HEK293 (cell line): ENCODE measurements around the gene RGMA.
A peak's percentile ranks its signal among the peaks of the same experiment; 100 is the strongest.

ENCODE experiments used
- CTCF ChIA-PET: fragments of 350-600 bp; formaldehyde crosslinking; extraction: SDS; loops from one replicate; lab custom pipeline; 2021; ENCODE audit warnings: antibody characterized with exemption; lab: Yijun Ruan, JAX
- POLR2A ChIA-PET: fragments of 300-600 bp; formaldehyde crosslinking; extraction: SDS; loops from one replicate; lab custom pipeline; 2020; ENCODE audit warnings: antibody characterized with exemption, inconsistent platforms; lab: Yijun Ruan, JAX
- H3K27ac ChIP-seq: fragments of 200-500 bp; sonication (Bioruptor generic); 2 replicates; pipeline ENCODE4 v1.5.1; 2014; ENCODE audit warnings: low read depth, low read length, control low read depth, inconsistent platforms; ENCODE audit errors: extremely low read depth
- H3K36me3 ChIP-seq, 2 experiments: fragments of 200-500 bp in 1 of 2; sonication (Bioruptor generic) in 1 of 2; 1 replicate in 1 of 2; 2 replicates in 1 of 2; pipeline ENCODE4 v1.5.1; 2014 to 2017; ENCODE audit warnings: inconsistent platforms in 2 of 2, low read length in 2 of 2; ENCODE audit not compliant: control insufficient read depth in 2 of 2, insufficient read depth in 1 of 2
- H3K4me1 ChIP-seq: fragments of 200-500 bp; sonication (Bioruptor generic); 2 replicates; pipeline ENCODE4 v1.5.1; 2014; ENCODE audit warnings: mild to moderate bottlenecking, low read length, inconsistent platforms; ENCODE audit not compliant: control insufficient read depth, insufficient read depth
- H3K4me3 ChIP-seq: 2 replicates; pipeline ENCODE4 v1.5.1; 2011; ENCODE audit warnings: low read depth, mild to moderate bottlenecking, control low read depth, low read length, moderate library complexity
- H3K9me3 ChIP-seq: fragments of 200-500 bp; sonication (Bioruptor generic); 2 replicates; pipeline ENCODE4 v1.5.1; 2014; ENCODE audit warnings: low read depth, low read length, inconsistent platforms; ENCODE audit not compliant: control insufficient read depth, insufficient read depth
- KLF10 ChIP-seq: fragments of 450-650 bp; IDR thresholded peaks from 2 replicates; pipeline ENCODE4 v1.5.1; 2018; ENCODE audit warnings: missing biosample characterization, mild to moderate bottlenecking, missing genetic modification characterization
- KLF16 ChIP-seq: fragments of 450-650 bp; formaldehyde crosslinking; IDR thresholded peaks from 2 replicates; pipeline ENCODE4 v1.5.1; 2017; ENCODE audit warnings: missing biosample characterization, missing genetic modification characterization
- KLF7 ChIP-seq: fragments of 450-650 bp; formaldehyde crosslinking; IDR thresholded peaks from 2 replicates; pipeline ENCODE4 v1.5.1; 2016; ENCODE audit warnings: missing biosample characterization, missing genetic modification characterization, borderline replicate concordance
- PRDM1 ChIP-seq: fragments of 450-650 bp; formaldehyde crosslinking; IDR thresholded peaks from 2 replicates; pipeline ENCODE4; 2016; ENCODE audit warnings: missing biosample characterization, missing genetic modification characterization
- ZBTB8A ChIP-seq: fragments of 450-650 bp; formaldehyde crosslinking; IDR thresholded peaks from 2 replicates; pipeline ENCODE4 v1.5.1; 2016; ENCODE audit warnings: missing biosample characterization, missing genetic modification characterization
- ZNF132 ChIP-seq: fragments of 450-650 bp; formaldehyde crosslinking; IDR thresholded peaks from 2 replicates; pipeline ENCODE4 v1.5.1; 2017; ENCODE audit warnings: missing biosample characterization, missing genetic modification characterization, borderline replicate concordance
- ZNF138 ChIP-seq: fragments of 450-650 bp; formaldehyde crosslinking; IDR thresholded peaks from 2 replicates; pipeline ENCODE4 v1.5.1; 2016; ENCODE audit warnings: missing biosample characterization, missing genetic modification characterization, borderline replicate concordance
- ZNF16 ChIP-seq: fragments of 450-650 bp; formaldehyde crosslinking; IDR thresholded peaks from 2 replicates; pipeline ENCODE4 v1.5.1; 2016; ENCODE audit warnings: low read depth, missing biosample characterization, missing genetic modification characterization
- ZNF354C ChIP-seq: fragments of 450-650 bp; formaldehyde crosslinking; IDR thresholded peaks from 2 replicates; pipeline ENCODE4 v1.5.1; 2016; ENCODE audit warnings: missing biosample characterization, missing genetic modification characterization, low read depth, borderline replicate concordance
- ZNF37A ChIP-seq: fragments of 450-650 bp; IDR thresholded peaks from 2 replicates; pipeline ENCODE4 v1.5.1; 2018; ENCODE audit warnings: missing biosample characterization, missing genetic modification characterization
- ZNF426 ChIP-seq: fragments of 450-650 bp; formaldehyde crosslinking; IDR thresholded peaks from 2 replicates; pipeline ENCODE4 v1.5.1; 2017; ENCODE audit warnings: missing biosample characterization, missing genetic modification characterization, mild to moderate bottlenecking, inconsistent platforms, moderate library complexity
- ZNF48 ChIP-seq: fragments of 450-650 bp; formaldehyde crosslinking; IDR thresholded peaks from 2 replicates; pipeline ENCODE4 v1.5.1; 2016; ENCODE audit warnings: missing biosample characterization, missing genetic modification characterization
- ZNF501 ChIP-seq: fragments of 450-650 bp; formaldehyde crosslinking; IDR thresholded peaks from 2 replicates; pipeline ENCODE4 v1.5.1; 2016; ENCODE audit warnings: missing biosample characterization, missing genetic modification characterization
- ZNF521 ChIP-seq: fragments of 450-650 bp; formaldehyde crosslinking; IDR thresholded peaks from 2 replicates; pipeline ENCODE4 v1.5.1; 2017; ENCODE audit warnings: missing biosample characterization, mild to moderate bottlenecking, missing genetic modification characterization
- ZNF76 ChIP-seq: fragments of 450-650 bp; formaldehyde crosslinking; IDR thresholded peaks from 2 replicates; pipeline ENCODE4; 2016; ENCODE audit warnings: low read depth, missing biosample characterization, missing genetic modification characterization, borderline replicate concordance
- TF ChIP-seq, protein P1 (sequence below): fragments of 450-650 bp; formaldehyde crosslinking; IDR thresholded peaks from 2 replicates; pipeline ENCODE4 v1.5.1; 2016; ENCODE audit warnings: missing biosample characterization, missing genetic modification characterization, borderline replicate concordance
- TF ChIP-seq, protein P2 (sequence below): fragments of 450-650 bp; formaldehyde crosslinking; conservative IDR thresholded peaks from 2 replicates; pipeline ENCODE4 v1.5.1; 2016; ENCODE audit warnings: low read depth, missing biosample characterization, missing genetic modification characterization
- TF ChIP-seq, protein P3 (sequence below): fragments of 450-650 bp; formaldehyde crosslinking; optimal IDR thresholded peaks from 2 replicates; pipeline ENCODE3; 2016; ENCODE audit warnings: missing biosample characterization, mild to moderate bottlenecking, missing genetic modification characterization
- TF ChIP-seq, protein P4 (sequence below): fragments of 450-650 bp; formaldehyde crosslinking; IDR thresholded peaks from 2 replicates; pipeline ENCODE4 v1.5.1; 2017; ENCODE audit warnings: missing biosample characterization, missing genetic modification characterization
- TF ChIP-seq, protein P5 (sequence below): fragments of 450-650 bp; formaldehyde crosslinking; IDR thresholded peaks from 2 replicates; pipeline ENCODE4 v1.5.1; 2017; ENCODE audit warnings: missing biosample characterization, missing genetic modification characterization

The RGMA gene

DNA sequence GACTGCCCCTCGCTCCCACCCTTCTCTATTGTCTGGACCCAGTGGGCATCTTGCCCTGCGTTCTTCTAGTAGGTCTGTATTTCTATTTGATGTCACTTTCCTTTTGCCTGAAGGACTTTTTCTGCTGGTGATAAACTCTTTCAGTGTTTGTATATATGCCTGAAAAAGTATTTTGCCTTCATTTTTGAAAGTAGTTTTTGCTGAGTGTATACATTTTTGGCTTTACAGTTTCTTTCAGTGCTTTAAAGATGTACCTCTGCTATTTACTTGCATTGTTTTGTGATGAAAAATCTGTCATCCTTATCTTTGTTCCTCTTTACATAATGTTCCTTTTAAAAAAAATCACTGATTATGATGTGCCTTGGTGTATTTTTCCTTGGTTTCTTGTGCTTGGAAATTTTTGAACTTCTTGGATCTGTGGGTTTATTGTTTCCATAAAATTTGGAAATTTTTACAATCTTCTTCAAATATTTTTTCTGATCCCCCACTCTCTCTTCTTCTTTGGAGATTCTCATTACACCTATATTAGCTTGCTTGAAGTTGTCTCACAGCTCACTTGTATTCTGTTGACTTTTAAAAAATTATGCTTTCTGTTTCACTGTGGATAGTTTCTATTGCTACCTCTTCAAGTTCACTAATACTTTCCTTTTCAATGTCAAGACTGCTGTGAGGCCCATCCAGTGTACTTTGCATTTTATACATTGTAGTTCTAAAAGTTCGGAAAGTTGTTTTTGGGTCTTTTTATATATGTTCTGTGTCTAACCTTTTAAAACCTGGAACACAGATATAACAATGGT is 67.8 kb downstream of the RGMA start:
- POLR2A ChIA-PET, result no interaction called here
- Histone ChIP-seq H3K36me3 (peaks cover 91 to 100% of the 10 kb centered on the region in 2 experiments), H3K9me3 (no peaks in the 10 kb centered on the region), H3K27ac (no peak overlapping the region), H3K4me1 (no peaks in the 10 kb centered on the region), H3K4me3 (no peak overlapping the region)
- CTCF ChIA-PET, result interaction anchor here (0.8 to 2.8 kb wide), 6 partner anchors 9 to 1099 kb away, joined by 3 to 12 read pairs (median 4); no protein-coding TSS in a partner anchor
- TF ChIP-seq ZNF48 (tag by site-specific recombination) (no peak), PRDM1 (tag by site-specific recombination) (0 out of 2 replicates have a peak, but pooled peaks have one; percentile 27), KLF16 (tag by site-specific recombination) (no peak)

DNA sequence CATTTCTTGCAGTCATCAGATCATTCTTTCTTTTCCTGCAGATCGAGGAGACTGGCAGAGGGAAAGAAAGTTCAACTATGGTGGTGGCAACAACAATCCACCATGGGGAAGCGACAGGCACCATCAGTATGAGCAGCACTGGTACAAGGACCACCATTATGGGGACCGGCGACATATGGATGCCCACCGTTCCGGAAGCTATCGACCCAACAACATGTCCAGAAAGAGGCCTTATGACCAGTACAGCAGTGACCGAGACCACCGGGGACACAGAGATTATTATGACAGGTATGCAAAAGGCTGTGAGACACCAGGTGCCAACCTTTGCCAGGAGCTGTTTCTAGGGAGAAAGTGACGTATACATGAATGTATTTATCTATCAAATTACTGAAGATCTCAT is 69.0 kb downstream of the RGMA start:
- Histone ChIP-seq H3K4me3 (no peak overlapping the region), H3K36me3 (peaks cover 94 to 100% of the 10 kb centered on the region in 2 experiments), H3K4me1 (no peaks in the 10 kb centered on the region), H3K9me3 (no peaks in the 10 kb centered on the region), H3K27ac (no peak overlapping the region)
- CTCF ChIA-PET, result interaction anchor here (0.6 to 2.8 kb wide), 7 partner anchors 8 to 1100 kb away, joined by 3 to 12 read pairs (median 4); no protein-coding TSS in a partner anchor
- no peak for TF ChIP-seq ZNF16 (tag by site-specific recombination)
- no peak for TF ChIP-seq ZNF501 (tag by site-specific recombination)
- TF ChIP-seq KLF10 (tag by site-specific recombination), result no peak
- TF ChIP-seq, protein P1, sequence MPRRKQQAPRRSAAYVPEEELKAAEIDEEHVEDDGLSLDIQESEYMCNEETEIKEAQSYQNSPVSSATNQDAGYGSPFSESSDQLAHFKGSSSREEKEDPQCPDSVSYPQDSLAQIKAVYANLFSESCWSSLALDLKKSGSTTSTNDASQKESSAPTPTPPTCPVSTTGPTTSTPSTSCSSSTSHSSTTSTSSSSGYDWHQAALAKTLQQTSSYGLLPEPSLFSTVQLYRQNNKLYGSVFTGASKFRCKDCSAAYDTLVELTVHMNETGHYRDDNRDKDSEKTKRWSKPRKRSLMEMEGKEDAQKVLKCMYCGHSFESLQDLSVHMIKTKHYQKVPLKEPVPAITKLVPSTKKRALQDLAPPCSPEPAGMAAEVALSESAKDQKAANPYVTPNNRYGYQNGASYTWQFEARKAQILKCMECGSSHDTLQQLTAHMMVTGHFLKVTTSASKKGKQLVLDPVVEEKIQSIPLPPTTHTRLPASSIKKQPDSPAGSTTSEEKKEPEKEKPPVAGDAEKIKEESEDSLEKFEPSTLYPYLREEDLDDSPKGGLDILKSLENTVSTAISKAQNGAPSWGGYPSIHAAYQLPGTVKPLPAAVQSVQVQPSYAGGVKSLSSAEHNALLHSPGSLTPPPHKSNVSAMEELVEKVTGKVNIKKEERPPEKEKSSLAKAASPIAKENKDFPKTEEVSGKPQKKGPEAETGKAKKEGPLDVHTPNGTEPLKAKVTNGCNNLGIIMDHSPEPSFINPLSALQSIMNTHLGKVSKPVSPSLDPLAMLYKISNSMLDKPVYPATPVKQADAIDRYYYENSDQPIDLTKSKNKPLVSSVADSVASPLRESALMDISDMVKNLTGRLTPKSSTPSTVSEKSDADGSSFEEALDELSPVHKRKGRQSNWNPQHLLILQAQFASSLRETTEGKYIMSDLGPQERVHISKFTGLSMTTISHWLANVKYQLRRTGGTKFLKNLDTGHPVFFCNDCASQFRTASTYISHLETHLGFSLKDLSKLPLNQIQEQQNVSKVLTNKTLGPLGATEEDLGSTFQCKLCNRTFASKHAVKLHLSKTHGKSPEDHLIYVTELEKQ (tag by site-specific recombination), result no peak
- TF ChIP-seq ZNF76, result no peak
- TF ChIP-seq ZNF426 (tag by site-specific recombination), result no peak
- no peak for TF ChIP-seq KLF7
- TF ChIP-seq, protein P2, sequence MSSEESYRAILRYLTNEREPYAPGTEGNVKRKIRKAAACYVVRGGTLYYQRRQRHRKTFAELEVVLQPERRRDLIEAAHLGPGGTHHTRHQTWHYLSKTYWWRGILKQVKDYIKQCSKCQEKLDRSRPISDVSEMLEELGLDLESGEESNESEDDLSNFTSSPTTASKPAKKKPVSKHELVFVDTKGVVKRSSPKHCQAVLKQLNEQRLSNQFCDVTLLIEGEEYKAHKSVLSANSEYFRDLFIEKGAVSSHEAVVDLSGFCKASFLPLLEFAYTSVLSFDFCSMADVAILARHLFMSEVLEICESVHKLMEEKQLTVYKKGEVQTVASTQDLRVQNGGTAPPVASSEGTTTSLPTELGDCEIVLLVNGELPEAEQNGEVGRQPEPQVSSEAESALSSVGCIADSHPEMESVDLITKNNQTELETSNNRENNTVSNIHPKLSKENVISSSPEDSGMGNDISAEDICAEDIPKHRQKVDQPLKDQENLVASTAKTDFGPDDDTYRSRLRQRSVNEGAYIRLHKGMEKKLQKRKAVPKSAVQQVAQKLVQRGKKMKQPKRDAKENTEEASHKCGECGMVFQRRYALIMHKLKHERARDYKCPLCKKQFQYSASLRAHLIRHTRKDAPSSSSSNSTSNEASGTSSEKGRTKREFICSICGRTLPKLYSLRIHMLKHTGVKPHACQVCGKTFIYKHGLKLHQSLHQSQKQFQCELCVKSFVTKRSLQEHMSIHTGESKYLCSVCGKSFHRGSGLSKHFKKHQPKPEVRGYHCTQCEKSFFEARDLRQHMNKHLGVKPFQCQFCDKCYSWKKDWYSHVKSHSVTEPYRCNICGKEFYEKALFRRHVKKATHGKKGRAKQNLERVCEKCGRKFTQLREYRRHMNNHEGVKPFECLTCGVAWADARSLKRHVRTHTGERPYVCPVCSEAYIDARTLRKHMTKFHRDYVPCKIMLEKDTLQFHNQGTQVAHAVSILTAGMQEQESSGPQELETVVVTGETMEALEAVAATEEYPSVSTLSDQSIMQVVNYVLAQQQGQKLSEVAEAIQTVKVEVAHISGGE (tag by site-specific recombination), result no peak
- no peak for TF ChIP-seq ZBTB8A (tag by site-specific recombination)
- no peak for TF ChIP-seq ZNF132
- TF ChIP-seq, protein P3, sequence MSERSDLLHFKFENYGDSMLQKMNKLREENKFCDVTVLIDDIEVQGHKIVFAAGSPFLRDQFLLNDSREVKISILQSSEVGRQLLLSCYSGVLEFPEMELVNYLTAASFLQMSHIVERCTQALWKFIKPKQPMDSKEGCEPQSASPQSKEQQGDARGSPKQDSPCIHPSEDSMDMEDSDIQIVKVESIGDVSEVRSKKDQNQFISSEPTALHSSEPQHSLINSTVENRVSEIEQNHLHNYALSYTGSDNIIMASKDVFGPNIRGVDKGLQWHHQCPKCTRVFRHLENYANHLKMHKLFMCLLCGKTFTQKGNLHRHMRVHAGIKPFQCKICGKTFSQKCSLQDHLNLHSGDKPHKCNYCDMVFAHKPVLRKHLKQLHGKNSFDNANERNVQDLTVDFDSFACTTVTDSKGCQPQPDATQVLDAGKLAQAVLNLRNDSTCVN (tag by site-specific recombination), result no peak
- no peak for TF ChIP-seq ZNF354C (tag by site-specific recombination)
- TF ChIP-seq ZNF521 (tag by site-specific recombination), result no peak
- TF ChIP-seq, protein P4, sequence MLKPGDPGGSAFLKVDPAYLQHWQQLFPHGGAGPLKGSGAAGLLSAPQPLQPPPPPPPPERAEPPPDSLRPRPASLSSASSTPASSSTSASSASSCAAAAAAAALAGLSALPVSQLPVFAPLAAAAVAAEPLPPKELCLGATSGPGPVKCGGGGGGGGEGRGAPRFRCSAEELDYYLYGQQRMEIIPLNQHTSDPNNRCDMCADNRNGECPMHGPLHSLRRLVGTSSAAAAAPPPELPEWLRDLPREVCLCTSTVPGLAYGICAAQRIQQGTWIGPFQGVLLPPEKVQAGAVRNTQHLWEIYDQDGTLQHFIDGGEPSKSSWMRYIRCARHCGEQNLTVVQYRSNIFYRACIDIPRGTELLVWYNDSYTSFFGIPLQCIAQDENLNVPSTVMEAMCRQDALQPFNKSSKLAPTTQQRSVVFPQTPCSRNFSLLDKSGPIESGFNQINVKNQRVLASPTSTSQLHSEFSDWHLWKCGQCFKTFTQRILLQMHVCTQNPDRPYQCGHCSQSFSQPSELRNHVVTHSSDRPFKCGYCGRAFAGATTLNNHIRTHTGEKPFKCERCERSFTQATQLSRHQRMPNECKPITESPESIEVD (tag by site-specific recombination), result no peak
- TF ChIP-seq ZNF138, result no peak
- TF ChIP-seq, protein P5, sequence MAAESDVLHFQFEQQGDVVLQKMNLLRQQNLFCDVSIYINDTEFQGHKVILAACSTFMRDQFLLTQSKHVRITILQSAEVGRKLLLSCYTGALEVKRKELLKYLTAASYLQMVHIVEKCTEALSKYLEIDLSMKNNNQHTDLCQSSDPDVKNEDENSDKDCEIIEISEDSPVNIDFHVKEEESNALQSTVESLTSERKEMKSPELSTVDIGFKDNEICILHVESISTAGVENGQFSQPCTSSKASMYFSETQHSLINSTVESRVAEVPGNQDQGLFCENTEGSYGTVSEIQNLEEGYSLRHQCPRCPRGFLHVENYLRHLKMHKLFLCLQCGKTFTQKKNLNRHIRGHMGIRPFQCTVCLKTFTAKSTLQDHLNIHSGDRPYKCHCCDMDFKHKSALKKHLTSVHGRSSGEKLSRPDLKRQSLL, result no peak
- TF ChIP-seq ZNF37A (tag by site-specific recombination), result no peak
- POLR2A ChIA-PET, result no interaction called here
